B cell (primary cell): ENCODE data around the gene TSC22D1. TPM values are rescaled to one million over a fixed set of nuclear protein-coding genes. Genes with fewer than 3 reads are reported as not detected.

Experiments
- ATAC-seq: fragments of 200-7000 bp; cut with Tn5 transposase; one replicate; pipeline ENCODE4 v1.10.0; 2021; ENCODE audit warnings: low read depth, mild to moderate bottlenecking, moderate number of reproducible peaks, moderate library complexity
- CTCF ChIA-PET: fragments of 350-600 bp; sonication (Branson Sonifier 250); formaldehyde crosslinking; loops from one replicate; lab custom pipeline; 2021; ENCODE audit warnings: antibody characterized with exemption, inconsistent platforms; lab: Charles Lee
- POLR2A ChIA-PET: fragments of 350-600 bp; sonication (Branson Sonifier 250); formaldehyde crosslinking; loops from one replicate; lab custom pipeline; 2021; ENCODE audit warnings: antibody characterized with exemption; lab: Charles Lee
- DNase-seq: peaks from one replicate; pipeline ENCODE4 v3.0.0; 2013
- H2AFZ ChIP-seq: 2 replicates; pipeline ENCODE4 v1.6.1; 2012; ENCODE audit warnings: mild to moderate bottlenecking, low read depth, low read length; ENCODE audit not compliant: insufficient read depth, poor library complexity, severe bottlenecking
- H3K27ac ChIP-seq, 2 donors: 1 replicate in 1 of 2; 2 replicates in 1 of 2; pipeline ENCODE4 v1.5.1; 2012 to 2013; ENCODE audit warnings: low read length in 2 of 2, mild to moderate bottlenecking in 2 of 2, moderate library complexity in 1 of 2
- H3K27me3 ChIP-seq, 4 experiments: fragments of 200-600 bp in 1 of 4; sonication (generic) in 1 of 4; replicated peaks in 1 of 4; 1 replicate in 2 of 4; 2 replicates in 2 of 4; pipeline versions ENCODE4 v1.6.1 to v1.7.0; 2013 to 2016; ENCODE audit warnings: low read length in 3 of 4, mild to moderate bottlenecking in 2 of 4, mixed read lengths in 1 of 4, moderate library complexity in 1 of 4; ENCODE audit not compliant: insufficient read depth in 4 of 4, control insufficient read depth in 3 of 4; ENCODE audit errors: control extremely low read depth in 1 of 4
- H3K36me3 ChIP-seq, 2 experiments: replicated peaks in 1 of 2; 1 replicate in 1 of 2; 2 replicates in 1 of 2; pipeline versions ENCODE4 v1.6.1 to v1.7.1; 2013; ENCODE audit warnings: low read length in 1 of 2; ENCODE audit not compliant: insufficient read depth in 2 of 2, control insufficient read depth in 1 of 2; ENCODE audit errors: control extremely low read depth in 1 of 2, extremely low read depth in 1 of 2
- H3K4me1 ChIP-seq, 2 donors: fragments of 200-600 bp in 1 of 2; sonication (generic) in 1 of 2; 1 replicate in 1 of 2; 2 replicates in 1 of 2; pipeline versions ENCODE4 v1.5.1 to v1.6.1; 2013 to 2017; ENCODE audit warnings: low read length in 2 of 2; ENCODE audit not compliant: control insufficient read depth in 2 of 2, insufficient read depth in 2 of 2
- H3K4me2 ChIP-seq: replicated peaks from 2 replicates; pipeline ENCODE3; 2012; ENCODE audit warnings: mild to moderate bottlenecking, low read depth, low read length; ENCODE audit not compliant: poor library complexity, severe bottlenecking
- H3K4me3 ChIP-seq, 5 experiments: fragments of 200-600 bp in 1 of 5; sonication (generic) in 1 of 5; 1 replicate in 3 of 5; 2 replicates in 2 of 5; pipeline versions ENCODE4 v1.5.1 to v1.7.0; 2011 to 2016; ENCODE audit warnings: low read length in 4 of 5, mild to moderate bottlenecking in 4 of 5, low read depth in 2 of 5, control low read depth in 1 of 5, moderate library complexity in 1 of 5; ENCODE audit not compliant: insufficient read depth in 1 of 5; ENCODE audit errors: control extremely low read depth in 1 of 5, extremely low read depth in 1 of 5
- H3K79me2 ChIP-seq: fragments of 200-600 bp; sonication (generic); one replicate; pipeline ENCODE4 v1.6.0; 2016; ENCODE audit warnings: low read length; ENCODE audit not compliant: control insufficient read depth, insufficient read depth
- H3K9ac ChIP-seq: fragments of 200-600 bp; sonication (generic); 2 replicates; pipeline ENCODE4 v1.6.1; 2017; ENCODE audit warnings: mild to moderate bottlenecking, low read length, moderate library complexity
- H3K9me3 ChIP-seq, 3 donors: one replicate each; pipeline versions ENCODE4 v1.6.1 to v1.7.1; 2013; ENCODE audit warnings: low read length in 2 of 3; ENCODE audit not compliant: control insufficient read depth in 2 of 3, insufficient read depth in 1 of 3; ENCODE audit errors: control extremely low read depth in 1 of 3
- H4K20me1 ChIP-seq: 2 replicates; pipeline ENCODE4 v1.6.0; 2012; ENCODE audit warnings: mild to moderate bottlenecking, low read length; ENCODE audit not compliant: insufficient read depth, control insufficient read depth, poor library complexity, severe bottlenecking
- H3K27ac Mint-ChIP-seq: one replicate; pipeline ENCODE4 v1.8.0; 2021; ENCODE audit warnings: mixed read lengths
- H3K27me3 Mint-ChIP-seq: one replicate; pipeline ENCODE4 v1.8.0; 2021; ENCODE audit warnings: mixed read lengths
- H3K4me1 Mint-ChIP-seq: one replicate; pipeline ENCODE4 v1.8.0; 2021; ENCODE audit warnings: mixed read lengths
- H3K4me3 Mint-ChIP-seq: one replicate; pipeline ENCODE4 v1.8.0; 2021; ENCODE audit warnings: mixed read lengths
- H3K9me3 Mint-ChIP-seq: one replicate; pipeline ENCODE4 v1.8.0; 2022; ENCODE audit warnings: mixed read lengths; ENCODE audit not compliant: insufficient read depth
- EZH2 ChIP-seq: IDR thresholded peaks from 2 replicates; pipeline ENCODE4 v1.6.1; 2012; ENCODE audit warnings: borderline replicate concordance, low read depth, mild to moderate bottlenecking, moderate library complexity, low read length; ENCODE audit not compliant: insufficient read depth, poor library complexity, severe bottlenecking
- WGBS: methylation state at CpG from one replicate; pipeline ENCODE4 v1.1.5; 2013; ENCODE audit warnings: missing lambda C conversion rate; ENCODE audit not compliant: insufficient coverage; 5-methylcytosine and 5-hydroxymethylcytosine counted together
- intact Hi-C: fragments of 100-400 bp; cut with micrococcal nuclease; formaldehyde crosslinking; loops from one replicate; pipeline ENCODE4 v1.10.0; 2022
- polyA plus RNA-seq: library from polyadenylated mRNA; depleted of rRNA; stranded (reverse); fragments of >200 nt; gene quantifications from 2 replicates; pipeline ENCODE4 v1.2.3, GENCODE V29; 2012
- total RNA-seq, 2 donors: library from RNA; stranded (reverse); fragments of 120-200 nt in 1 of 2; gene quantifications; 1 replicate in 1 of 2; 2 replicates in 1 of 2; pipeline versions ENCODE4 v1.2.3 to v1.2.4, GENCODE V29; 2013 to 2022
- TF ChIP-seq, protein P1 (sequence below): fragments of 200-600 bp; IDR thresholded peaks from one replicate; pipeline ENCODE4 v1.8.0; 2022; ENCODE audit warnings: antibody characterized with exemption, mild to moderate bottlenecking

The TSC22D1 gene
- total and polyA plus RNA-seq, 2 donors (not counting 1 experiment from before 2014, with no cell fraction given): 7.0 to 36.6 TPM

DNA sequence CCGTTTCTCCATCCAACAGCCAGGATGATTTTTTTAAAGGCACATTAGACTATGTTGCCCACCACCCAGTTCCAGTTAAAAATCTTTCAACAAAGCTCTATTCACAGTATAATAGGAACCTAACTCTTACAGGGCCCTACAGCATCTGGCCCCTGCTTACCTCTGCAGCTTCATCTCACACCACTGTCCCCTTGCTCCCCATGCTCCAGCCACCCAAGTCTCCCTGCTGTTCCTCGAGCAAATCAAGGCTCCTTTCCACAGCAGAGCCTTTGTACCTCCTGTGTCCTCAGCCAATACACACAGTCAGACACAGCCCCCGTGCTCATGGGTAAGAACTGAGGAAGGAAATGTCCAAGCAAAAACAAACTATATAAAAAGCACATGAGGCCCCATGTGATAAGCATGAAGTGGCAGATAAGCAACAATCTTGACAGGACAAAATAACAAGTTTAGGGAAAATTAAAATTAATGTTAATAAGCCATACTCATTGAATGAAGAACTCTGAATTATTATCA lies 67.5 kb downstream of the TSC22D1 start:
- DNase-seq: no peak
- no peak overlapping the region for H3K4me3 Mint-ChIP-seq
- H3K4me1 ChIP-seq: no peaks in the 10 kb centered on the region
- H3K9me3 Mint-ChIP-seq: no peaks in the 10 kb centered on the region
- H3K27me3 Mint-ChIP-seq: no peaks in the 10 kb centered on the region
- intact Hi-C loops: no loop called here
- no peak overlapping the region for H3K4me2 ChIP-seq
- no peak for ATAC-seq
- no peak overlapping the region for H3K9ac ChIP-seq
- no peaks in the 10 kb centered on the region for H3K9me3 ChIP-seq
- H4K20me1 ChIP-seq: no peaks in the 10 kb centered on the region
- H3K27ac Mint-ChIP-seq: no peak overlapping the region
- CTCF ChIA-PET: interaction anchor here (1.0 kb wide), 1 partner anchor 25 kb away, joined by 3 read pairs; no protein-coding TSS in a partner anchor
- no peak overlapping the region for H3K27ac ChIP-seq
- H3K79me2 ChIP-seq: no peaks in the 10 kb centered on the region
- H3K36me3 ChIP-seq: no peaks in the 10 kb centered on the region
- H3K4me1 Mint-ChIP-seq: no peaks in the 10 kb centered on the region
- H3K4me3 ChIP-seq: no peak overlapping the region
- TF ChIP-seq, protein P1, sequence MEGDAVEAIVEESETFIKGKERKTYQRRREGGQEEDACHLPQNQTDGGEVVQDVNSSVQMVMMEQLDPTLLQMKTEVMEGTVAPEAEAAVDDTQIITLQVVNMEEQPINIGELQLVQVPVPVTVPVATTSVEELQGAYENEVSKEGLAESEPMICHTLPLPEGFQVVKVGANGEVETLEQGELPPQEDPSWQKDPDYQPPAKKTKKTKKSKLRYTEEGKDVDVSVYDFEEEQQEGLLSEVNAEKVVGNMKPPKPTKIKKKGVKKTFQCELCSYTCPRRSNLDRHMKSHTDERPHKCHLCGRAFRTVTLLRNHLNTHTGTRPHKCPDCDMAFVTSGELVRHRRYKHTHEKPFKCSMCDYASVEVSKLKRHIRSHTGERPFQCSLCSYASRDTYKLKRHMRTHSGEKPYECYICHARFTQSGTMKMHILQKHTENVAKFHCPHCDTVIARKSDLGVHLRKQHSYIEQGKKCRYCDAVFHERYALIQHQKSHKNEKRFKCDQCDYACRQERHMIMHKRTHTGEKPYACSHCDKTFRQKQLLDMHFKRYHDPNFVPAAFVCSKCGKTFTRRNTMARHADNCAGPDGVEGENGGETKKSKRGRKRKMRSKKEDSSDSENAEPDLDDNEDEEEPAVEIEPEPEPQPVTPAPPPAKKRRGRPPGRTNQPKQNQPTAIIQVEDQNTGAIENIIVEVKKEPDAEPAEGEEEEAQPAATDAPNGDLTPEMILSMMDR: no peak
- no peak for TF ChIP-seq EZH2
- POLR2A ChIA-PET: no interaction called here
- no peak overlapping the region for H2AFZ ChIP-seq
- 22% methylated on average over 2 of the region's 3 CpGs for WGBS
- H3K27me3 ChIP-seq: no peaks in the 10 kb centered on the region

DNA sequence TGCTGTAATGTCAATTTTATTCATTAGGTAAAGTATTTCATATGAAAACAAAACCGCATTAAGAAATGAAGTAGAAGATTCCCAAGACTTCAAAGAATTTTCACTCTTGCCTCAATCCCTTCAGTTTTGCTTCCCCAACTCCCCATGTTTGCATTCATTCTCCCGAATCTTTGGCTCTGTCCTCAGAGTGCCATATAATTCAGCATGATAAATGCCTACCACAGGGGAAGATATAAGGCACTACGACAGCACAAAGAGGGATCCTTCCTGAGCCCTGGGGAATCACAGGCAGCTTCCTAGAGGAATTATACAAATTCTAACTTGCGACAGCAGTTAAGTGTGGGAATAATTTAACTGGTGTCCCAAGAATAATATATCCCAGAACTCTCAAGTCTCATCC lies 68.5 kb downstream of the TSC22D1 start:
- 88% methylated on average over 1 of the region's 4 CpGs for WGBS
- no peak overlapping the region for H3K4me3 Mint-ChIP-seq
- H3K9me3 ChIP-seq: no peaks in the 10 kb centered on the region
- H4K20me1 ChIP-seq: no peaks in the 10 kb centered on the region
- DNase-seq (no peak), ATAC-seq (no peak)
- no peaks in the 10 kb centered on the region for H3K4me1 Mint-ChIP-seq
- POLR2A ChIA-PET: no interaction called here
- no peaks in the 10 kb centered on the region for H3K9me3 Mint-ChIP-seq
- H3K9ac ChIP-seq: no peak overlapping the region
- H3K4me3 ChIP-seq: no peak overlapping the region
- H3K4me2 ChIP-seq: no peak overlapping the region
- no peak overlapping the region for H3K27ac Mint-ChIP-seq
- H3K4me1 ChIP-seq: no peaks in the 10 kb centered on the region
- intact Hi-C loops: no loop called here
- H3K27me3 ChIP-seq: no peaks in the 10 kb centered on the region
- no peaks in the 10 kb centered on the region for H3K36me3 ChIP-seq
- H3K79me2 ChIP-seq: no peaks in the 10 kb centered on the region
- TF ChIP-seq EZH2: no peak
- TF ChIP-seq, protein P1: no peak
- H2AFZ ChIP-seq: no peak overlapping the region
- H3K27ac ChIP-seq: no peak overlapping the region
- no peaks in the 10 kb centered on the region for H3K27me3 Mint-ChIP-seq
- CTCF ChIA-PET: interaction anchor here (1.0 kb wide), 1 partner anchor 24 kb away, joined by 3 read pairs; no protein-coding TSS in a partner anchor
